Trophoblast cell (in vitro differentiated cells and primary cell): ENCODE data around the gene RALA.

ENCODE experiments used
- DNase-seq, 2 donors: peaks; one replicate each; pipeline ENCODE4 v3.0.0-alpha.2; 2016
- H2AFZ ChIP-seq: 2 replicates; pipeline ENCODE4 v1.6.1; 2013; ENCODE audit warnings: low read length, moderate library complexity, mild to moderate bottlenecking; ENCODE audit not compliant: insufficient read depth, poor library complexity
- H2AK5ac ChIP-seq: 2 replicates; pipeline ENCODE4 v1.6.1; 2013; ENCODE audit warnings: mild to moderate bottlenecking, low read length
- H2BK120ac ChIP-seq: 2 replicates; pipeline ENCODE4 v1.6.1; 2013; ENCODE audit warnings: low read length, mild to moderate bottlenecking, moderate library complexity; ENCODE audit not compliant: insufficient read depth, poor library complexity
- H2BK12ac ChIP-seq: 2 replicates; pipeline ENCODE4 v1.6.1; 2013; ENCODE audit warnings: mild to moderate bottlenecking, low read length, moderate library complexity
- H2BK5ac ChIP-seq: 2 replicates; pipeline ENCODE4 v1.6.1; 2013; ENCODE audit warnings: low read length, low read depth, moderate library complexity, mild to moderate bottlenecking; ENCODE audit not compliant: poor library complexity
- H3K14ac ChIP-seq: 2 replicates; pipeline ENCODE4 v1.6.1; 2013; ENCODE audit warnings: mild to moderate bottlenecking, low read length
- H3K18ac ChIP-seq: 2 replicates; pipeline ENCODE4 v1.6.1; 2013; ENCODE audit warnings: mild to moderate bottlenecking, low read length
- H3K23ac ChIP-seq: 2 replicates; pipeline ENCODE4 v1.6.1; 2013; ENCODE audit warnings: low read length
- H3K27ac ChIP-seq: 2 replicates; pipeline ENCODE4 v1.5.1; 2013; ENCODE audit warnings: low read depth, mild to moderate bottlenecking, inconsistent platforms, low read length, moderate library complexity
- H3K27me3 ChIP-seq: 2 replicates; pipeline ENCODE4 v1.6.1; 2013; ENCODE audit warnings: inconsistent platforms, mild to moderate bottlenecking, low read length, moderate library complexity; ENCODE audit not compliant: insufficient read depth
- H3K36me3 ChIP-seq, 2 experiments: 1 replicate in 1 of 2; 2 replicates in 1 of 2; pipeline ENCODE4 v1.6.1; 2013; ENCODE audit warnings: low read length in 2 of 2, mild to moderate bottlenecking in 2 of 2, moderate library complexity in 1 of 2; ENCODE audit not compliant: insufficient read depth in 2 of 2, control insufficient read depth in 1 of 2
- H3K4ac ChIP-seq: 2 replicates; pipeline ENCODE4 v1.6.1; 2013; ENCODE audit warnings: low read depth, mild to moderate bottlenecking, low read length, moderate library complexity
- H3K4me1 ChIP-seq, 2 experiments: 1 replicate in 1 of 2; 2 replicates in 1 of 2; pipeline ENCODE4 v1.6.1; 2013; ENCODE audit warnings: low read length in 2 of 2, mild to moderate bottlenecking in 2 of 2, moderate library complexity in 1 of 2; ENCODE audit not compliant: insufficient read depth in 2 of 2, control insufficient read depth in 1 of 2
- H3K4me2 ChIP-seq: 2 replicates; pipeline ENCODE4 v1.6.1; 2013; ENCODE audit warnings: inconsistent platforms, mild to moderate bottlenecking, low read length, moderate library complexity
- H3K4me3 ChIP-seq: 2 replicates; pipeline ENCODE4 v1.5.1; 2013; ENCODE audit warnings: mild to moderate bottlenecking, low read depth, low read length, inconsistent platforms
- H3K79me1 ChIP-seq: one replicate; pipeline ENCODE4 v1.6.1; 2013; ENCODE audit warnings: low read length
- H3K79me2 ChIP-seq: 2 replicates; pipeline ENCODE4 v1.6.1; 2013; ENCODE audit warnings: low read length, mild to moderate bottlenecking; ENCODE audit not compliant: control insufficient read depth, insufficient read depth, poor library complexity
- H3K9ac ChIP-seq: 2 replicates; pipeline ENCODE4 v1.6.1; 2013; ENCODE audit warnings: mild to moderate bottlenecking, low read length
- H3K9me3 ChIP-seq: 2 replicates; pipeline ENCODE4 v1.6.1; 2013; ENCODE audit warnings: low read depth, mild to moderate bottlenecking, control low read depth, inconsistent platforms, low read length; ENCODE audit not compliant: insufficient read depth
- H4K12ac ChIP-seq: 2 replicates; pipeline ENCODE4 v1.6.1; 2013; ENCODE audit warnings: low read depth, mild to moderate bottlenecking, low read length, moderate library complexity
- H4K8ac ChIP-seq: 2 replicates; pipeline ENCODE4 v1.6.1; 2013; ENCODE audit warnings: low read depth, mild to moderate bottlenecking, low read length, moderate library complexity
- H4K91ac ChIP-seq: one replicate; pipeline ENCODE4 v1.6.1; 2013; ENCODE audit warnings: low read depth, mild to moderate bottlenecking, low read length, moderate library complexity
- WGBS: extraction: QIAGEN DNeasy Blood & Tissue Kit; methylation state at CpG from one replicate; pipeline ENCODE4 v1.1.7; 2013; ENCODE audit warnings: missing lambda C conversion rate; ENCODE audit not compliant: insufficient read length, insufficient coverage; ENCODE audit errors: extremely low coverage; 5-methylcytosine and 5-hydroxymethylcytosine counted together

The RALA gene

GRCh38 chr7:39733881-39734632 lies 110.7 kb downstream of the RALA start:
- no peaks in the 10 kb centered on the region for H3K27me3 ChIP-seq
- H3K9ac ChIP-seq = no peak overlapping the region

GRCh38 chr7:39734633-39735004 lies 111.2 kb downstream of the RALA start:
- Histone ChIP-seq H3K4ac (no peak overlapping the region), H2AFZ (peak overlapping the region; percentile 9), H3K4me3 (no peak overlapping the region), H3K14ac (no peak overlapping the region), H3K4me2 (no peak overlapping the region), H3K27me3 (no peaks in the 10 kb centered on the region), H3K79me2 (no peaks in the 10 kb centered on the region), H2AK5ac (no peak overlapping the region), H4K12ac (no peak overlapping the region), H3K18ac (no peak overlapping the region), H4K8ac (no peak overlapping the region), H3K4me1 (peaks cover 10 to 11% of the 10 kb centered on the region in 2 experiments), H2BK120ac (no peak overlapping the region), H3K36me3 (no peaks in the 10 kb centered on the region), H3K9me3 (no peaks in the 10 kb centered on the region), H3K23ac (no peak overlapping the region), H2BK5ac (no peak overlapping the region), H3K27ac (no peak overlapping the region), H2BK12ac (no peak overlapping the region), H3K9ac (no peak overlapping the region), H4K91ac (peak overlapping the region; percentile 43), H3K79me1 (peaks cover 4% of the 10 kb centered on the region)
- DNase-seq = no peak
- no CpG with 5 or more reads among the region's 2 CpGs for WGBS

More at GRCh38 chr7:39733881-39734632, 110.7 kb downstream of the RALA start:
- Histone ChIP-seq H3K36me3 (no peaks in the 10 kb centered on the region), H3K4me3 (no peak overlapping the region), H3K4ac (no peak overlapping the region), H3K18ac (no peak overlapping the region), H4K91ac (no peak overlapping the region), H3K4me2 (peak overlapping the region; percentile 80), H4K12ac (peak overlapping the region; percentile 19), H3K79me2 (no peaks in the 10 kb centered on the region), H2BK120ac (no peak overlapping the region), H2AK5ac (no peak overlapping the region), H2AFZ (peak overlapping the region; percentile 66), H4K8ac (no peak overlapping the region), H3K9me3 (no peaks in the 10 kb centered on the region), H3K79me1 (peaks cover 4% of the 10 kb centered on the region), H3K14ac (no peak overlapping the region), H3K4me1 (peaks cover 10 to 11% of the 10 kb centered on the region in 2 experiments), H3K23ac (no peak overlapping the region), H2BK12ac (no peak overlapping the region), H3K27ac (peak overlapping the region; percentile 54), H2BK5ac (no peak overlapping the region)
- no CpG with 5 or more reads among the region's 8 CpGs for WGBS
- DNase-seq = peak; percentile 36 to 68

- Histone ChIP-seq H4K12ac (no peak overlapping the region), H4K91ac (no peak overlapping the region), H2BK5ac (no peak overlapping the region), H3K9me3 (no peaks in the 10 kb centered on the region), H2BK12ac (no peak overlapping the region), H3K79me2 (no peaks in the 10 kb centered on the region), H4K8ac (no peak overlapping the region), H3K36me3 (no peaks in the 10 kb centered on the region), H2AK5ac (no peak overlapping the region), H3K27me3 (no peaks in the 10 kb centered on the region), H2AFZ (no peak overlapping the region), H3K27ac (no peak overlapping the region), H3K23ac (no peak overlapping the region), H3K4me3 (no peak overlapping the region), H3K4ac (no peak overlapping the region), H3K4me2 (no peak overlapping the region), H3K79me1 (peaks cover 4% of the 10 kb centered on the region), H3K9ac (no peak overlapping the region), H2BK120ac (no peak overlapping the region), H3K4me1 (peaks cover 10 to 11% of the 10 kb centered on the region in 2 experiments), H3K18ac (no peak overlapping the region), H3K14ac (no peak overlapping the region)
- DNase-seq = no peak
- WGBS = no CpG with 5 or more reads among the region's 4 CpGs
Measured at GRCh38 chr7:39735903-39736302, 112.5 kb downstream of the RALA start.

- Histone ChIP-seq H3K4ac (no peak overlapping the region), H3K79me2 (no peaks in the 10 kb centered on the region), H3K4me1 (no peaks in the 10 kb centered on the region), H3K23ac (no peak overlapping the region), H3K4me3 (no peak overlapping the region), H2BK5ac (no peak overlapping the region), H4K8ac (no peak overlapping the region), H4K12ac (no peak overlapping the region), H3K4me2 (no peak overlapping the region), H3K36me3 (no peaks in the 10 kb centered on the region), H3K27me3 (no peaks in the 10 kb centered on the region), H4K91ac (no peak overlapping the region), H3K9ac (no peak overlapping the region), H3K27ac (no peak overlapping the region), H3K14ac (no peak overlapping the region), H3K79me1 (no peaks in the 10 kb centered on the region), H2AFZ (no peak overlapping the region), H3K18ac (no peak overlapping the region), H3K9me3 (no peaks in the 10 kb centered on the region), H2AK5ac (no peak overlapping the region), H2BK12ac (no peak overlapping the region), H2BK120ac (no peak overlapping the region)
- peak in 1 of 2 donors; percentile 31 for DNase-seq
- no CpG with 5 or more reads among the region's 13 CpGs for WGBS
Measured at GRCh38 chr7:39741942-39742623, 118.7 kb downstream of the RALA start.
